CD4-positive, alpha-beta T cell (primary cell): ENCODE measurements around the gene TUBGCP6. TPM values are rescaled to one million over a fixed set of nuclear protein-coding genes. Genes with fewer than 3 reads are reported as not detected.

Experiments
- ATAC-seq: fragments of 200-7000 bp; cut with Tn5 transposase; one replicate; pipeline ENCODE4 v1.10.0; 2022; ENCODE audit warnings: mild to moderate bottlenecking; ENCODE audit not compliant: poor library complexity
- CTCF ChIA-PET: fragments of 350-600 bp; sonication (Branson Sonifier 250); formaldehyde crosslinking; loops from one replicate; lab custom pipeline; 2021; ENCODE audit warnings: antibody characterized with exemption, inconsistent platforms; lab: Charles Lee
- POLR2A ChIA-PET: fragments of 350-600 bp; sonication (Branson Sonifier 250); formaldehyde crosslinking; loops from one replicate; lab custom pipeline; 2021; ENCODE audit warnings: antibody characterized with exemption, inconsistent platforms; lab: Charles Lee
- DNase-seq, 14 experiments: peaks; one replicate each; pipeline ENCODE4 v3.0.0-alpha.2; 2013 to 2020; ENCODE audit warnings: mixed read lengths in 2 of 14
- H3K27ac ChIP-seq, 2 donors: one replicate each; pipeline versions ENCODE4 v1.5.1 to v1.7.0; 2013; ENCODE audit warnings: low read length in 2 of 2, low read depth in 1 of 2, mild to moderate bottlenecking in 1 of 2
- H3K27me3 ChIP-seq, 2 experiments: 1 replicate in 1 of 2; 2 replicates in 1 of 2; pipeline versions ENCODE4 v1.6.1 to v1.7.0; 2013; ENCODE audit warnings: low read length in 2 of 2, control low read depth in 1 of 2, mild to moderate bottlenecking in 1 of 2, moderate library complexity in 1 of 2; ENCODE audit not compliant: insufficient read depth in 2 of 2, control insufficient read depth in 1 of 2
- H3K36me3 ChIP-seq: one replicate; pipeline ENCODE4 v1.6.1; 2013; ENCODE audit warnings: low read length, control low read depth; ENCODE audit not compliant: insufficient read depth
- H3K4me1 ChIP-seq: one replicate; pipeline ENCODE4 v1.6.1; 2013; ENCODE audit warnings: low read length, control low read depth; ENCODE audit not compliant: insufficient read depth
- H3K4me3 ChIP-seq: one replicate; pipeline ENCODE4 v1.5.1; 2013; ENCODE audit warnings: mild to moderate bottlenecking, low read length, moderate library complexity
- H3K9me3 ChIP-seq, 2 experiments: 1 replicate in 1 of 2; 2 replicates in 1 of 2; pipeline versions ENCODE4 v1.6.1 to v1.7.0; 2013; ENCODE audit warnings: low read length in 2 of 2, mild to moderate bottlenecking in 2 of 2, control low read depth in 1 of 2, moderate library complexity in 1 of 2; ENCODE audit not compliant: control insufficient read depth in 1 of 2, insufficient read depth in 1 of 2
- H3K27ac Mint-ChIP-seq: one replicate; pipeline ENCODE4 v1.8.0; 2020; ENCODE audit warnings: mixed read lengths
- H3K27me3 Mint-ChIP-seq: one replicate; pipeline ENCODE4 v1.8.0; 2021; ENCODE audit warnings: mixed read lengths
- H3K36me3 Mint-ChIP-seq: one replicate; pipeline ENCODE4 v1.8.0; 2021; ENCODE audit warnings: low read depth, mixed read lengths
- H3K4me1 Mint-ChIP-seq: one replicate; pipeline ENCODE4 v1.8.0; 2021; ENCODE audit warnings: low read depth, mixed read lengths
- H3K4me3 Mint-ChIP-seq: one replicate; pipeline ENCODE4 v1.8.0; 2020; ENCODE audit warnings: mild to moderate bottlenecking, mixed read lengths
- H3K9me3 Mint-ChIP-seq: one replicate; pipeline ENCODE4 v1.8.0; 2020; ENCODE audit warnings: mixed read lengths
- CTCF ChIP-seq: fragments of 200-600 bp; IDR thresholded peaks from one replicate; pipeline ENCODE4 v1.8.0; 2022; ENCODE audit warnings: antibody characterized with exemption, mild to moderate bottlenecking
- intact Hi-C, 2 experiments: fragments of 100-400 bp; cut with DNase I in 1 of 2; cut with micrococcal nuclease in 1 of 2; formaldehyde crosslinking; loops; one replicate each; pipeline versions ENCODE4 v1.15.1 to v1.9.0; 2023 to 2025; cut with DNase I, micrococcal nuclease
- total RNA-seq, 174 experiments: library from RNA in 2 of 174; stranded (reverse) in 2 of 174; gene quantifications; one replicate each; pipeline ENCODE4 v1.2.3 and lab custom pipeline; 2021 to 2026

The TUBGCP6 gene
- total RNA-seq, 2 experiments from 2014 or later = 124 to 126 TPM

- no peak overlapping the region for H3K27ac ChIP-seq
- Mint-ChIP-seq H3K27me3 (no peaks in the 10 kb centered on the region), H3K4me3 (no peak overlapping the region), H3K36me3 (no peaks in the 10 kb centered on the region), H3K27ac (no peak overlapping the region), H3K9me3 (no peaks in the 10 kb centered on the region), H3K4me1 (no peaks in the 10 kb centered on the region)
- DNase-seq (no peak), ATAC-seq (no peak)
- H3K4me1 ChIP-seq = no peaks in the 10 kb centered on the region
- no peak for TF ChIP-seq CTCF
- H3K9me3 ChIP-seq = peaks cover 0 to 9% of the 10 kb centered on the region in 2 experiments
- H3K4me3 ChIP-seq = no peak overlapping the region
- H3K36me3 ChIP-seq = no peaks in the 10 kb centered on the region
- no peaks in the 10 kb centered on the region for H3K27me3 ChIP-seq
- POLR2A ChIA-PET = no interaction called here
- CTCF ChIA-PET = no interaction called here
- intact Hi-C loops = no loop called here
These were observed 36.5 kb upstream of the TUBGCP6 start for GRCh38 chr22:50281384-50281760.

GRCh38 chr22:50280708-50281383 is 36.0 kb upstream of the TUBGCP6 start:
- ChIA-PET POLR2A (no interaction called here), CTCF (no interaction called here)
- Mint-ChIP-seq H3K27me3 (no peaks in the 10 kb centered on the region), H3K9me3 (no peaks in the 10 kb centered on the region), H3K4me3 (no peak overlapping the region), H3K27ac (no peak overlapping the region), H3K4me1 (no peaks in the 10 kb centered on the region), H3K36me3 (no peaks in the 10 kb centered on the region)
- no peaks in the 10 kb centered on the region for H3K27me3 ChIP-seq
- DNase-seq = no peak
- no peak for ATAC-seq
- no peak for TF ChIP-seq CTCF
- H3K4me1 ChIP-seq = no peaks in the 10 kb centered on the region
- intact Hi-C loops = no loop called here
- no peak overlapping the region for H3K4me3 ChIP-seq
- H3K27ac ChIP-seq = no peak overlapping the region
- H3K36me3 ChIP-seq = no peaks in the 10 kb centered on the region
- peaks cover 0 to 14% of the 10 kb centered on the region in 2 experiments for H3K9me3 ChIP-seq

- no peak for TF ChIP-seq CTCF
- POLR2A ChIA-PET = no interaction called here
- no peak overlapping the region for H3K4me3 Mint-ChIP-seq
- ATAC-seq (no peak), DNase-seq (no peak)
- intact Hi-C loops = no loop called here
- no peaks in the 10 kb centered on the region for H3K36me3 ChIP-seq
- no peaks in the 10 kb centered on the region for H3K9me3 Mint-ChIP-seq
- CTCF ChIA-PET = interaction anchor here (1.5 kb wide), 1 partner anchor 62 kb away, joined by 3 read pairs; no protein-coding TSS in a partner anchor
- H3K4me1 Mint-ChIP-seq = no peaks in the 10 kb centered on the region
- no peaks in the 10 kb centered on the region for H3K27me3 Mint-ChIP-seq
- H3K27ac Mint-ChIP-seq = no peak overlapping the region
- no peaks in the 10 kb centered on the region for H3K4me1 ChIP-seq
- H3K27ac ChIP-seq = no peak overlapping the region
- no peaks in the 10 kb centered on the region for H3K36me3 Mint-ChIP-seq
- peaks cover 0 to 15% of the 10 kb centered on the region in 2 experiments for H3K9me3 ChIP-seq
- H3K27me3 ChIP-seq = no peaks in the 10 kb centered on the region
- no peak overlapping the region for H3K4me3 ChIP-seq
These were observed 35.3 kb upstream of the TUBGCP6 start for GRCh38 chr22:50280022-50280707.
